ENCODE data around the gene RBM4.

RBM4 gene

DNA sequence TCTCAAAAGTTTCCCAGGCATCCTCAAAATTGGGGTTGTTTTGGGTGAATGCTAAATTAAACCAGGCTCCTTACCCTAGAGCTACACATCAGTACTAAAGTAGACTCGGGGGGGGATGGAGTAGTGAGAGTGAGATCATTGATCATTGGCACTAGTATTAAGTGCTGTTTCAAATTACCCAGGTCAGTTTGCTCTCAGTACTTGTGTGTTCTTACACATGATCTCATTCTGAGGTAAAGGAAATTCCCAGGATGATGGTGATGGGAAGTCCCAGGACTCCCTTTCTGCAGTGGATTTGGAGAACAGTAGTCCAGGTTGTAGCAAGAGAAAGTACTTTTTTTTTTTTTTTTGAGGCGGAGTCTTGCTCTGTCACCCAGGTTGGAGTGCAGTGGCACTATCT, 12.5 kb downstream of the RBM4 start:
- no peak for DNase-seq (ENCODE audit: low read depth in 2 of 2)

DNA sequence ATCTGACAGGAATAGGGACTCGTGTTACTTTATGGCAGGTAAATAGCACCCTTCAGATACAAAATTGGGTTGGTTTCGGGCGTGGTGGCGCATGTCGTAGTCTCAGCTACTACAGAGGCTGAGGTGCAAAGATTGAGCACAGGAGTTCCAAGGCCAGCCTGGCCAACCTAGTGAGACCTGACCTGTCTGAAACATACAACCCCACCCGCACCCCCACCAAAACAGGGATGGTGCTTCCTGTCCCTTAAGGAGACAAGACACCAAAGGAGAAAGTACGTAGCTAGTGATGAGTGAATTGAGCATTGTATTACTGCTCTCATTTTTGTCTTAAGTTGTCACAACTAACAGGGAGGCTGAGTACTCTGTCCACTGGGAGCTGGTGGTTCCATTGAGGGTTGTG, 14.1 kb downstream of the RBM4 start:
- DNase-seq (ENCODE audit: low read depth in 2 of 2) = no peak

DNA sequence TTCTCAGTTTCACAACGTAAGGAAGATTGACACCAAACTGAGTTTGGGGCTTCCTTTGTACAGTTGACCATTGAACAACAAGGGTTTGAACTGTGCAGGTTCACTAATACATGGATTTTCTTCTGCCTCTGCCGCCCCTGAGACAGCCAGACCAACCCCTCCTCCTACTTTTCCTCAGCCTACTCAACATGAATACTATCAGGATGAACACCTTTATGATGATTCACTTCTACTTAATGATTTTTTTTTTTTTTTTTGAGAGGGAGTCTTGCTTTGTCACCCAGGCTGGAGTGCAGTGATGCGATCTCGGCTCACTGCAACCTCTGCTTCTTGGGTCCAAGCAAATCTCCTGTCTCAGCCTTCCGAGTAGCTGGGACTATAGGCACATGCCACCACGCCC, 14.6 kb downstream of the RBM4 start:
- no peak for DNase-seq (ENCODE audit: low read depth in 2 of 2)

DNA sequence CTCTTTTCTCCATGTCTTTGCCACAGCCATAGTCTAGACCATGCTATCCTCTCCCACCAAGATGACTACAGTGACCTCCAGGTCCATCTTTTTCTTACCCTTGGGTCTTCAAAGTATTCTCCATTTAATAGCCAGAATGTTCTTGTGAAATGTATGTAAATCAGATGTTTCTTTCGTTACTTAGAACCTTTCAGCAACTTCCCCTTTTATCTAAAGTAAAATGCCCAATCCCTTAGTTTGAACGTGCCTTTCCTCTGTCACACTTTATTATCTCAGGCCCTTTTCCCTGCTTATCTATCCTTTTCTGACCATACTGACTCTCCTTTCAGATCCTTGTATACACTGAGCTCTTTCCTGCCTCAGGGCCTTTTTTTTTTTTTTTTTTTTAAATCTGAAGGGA, 21.3 kb downstream of the RBM4 start:
- no peak for DNase-seq (ENCODE audit: low read depth in 2 of 2)

DNA sequence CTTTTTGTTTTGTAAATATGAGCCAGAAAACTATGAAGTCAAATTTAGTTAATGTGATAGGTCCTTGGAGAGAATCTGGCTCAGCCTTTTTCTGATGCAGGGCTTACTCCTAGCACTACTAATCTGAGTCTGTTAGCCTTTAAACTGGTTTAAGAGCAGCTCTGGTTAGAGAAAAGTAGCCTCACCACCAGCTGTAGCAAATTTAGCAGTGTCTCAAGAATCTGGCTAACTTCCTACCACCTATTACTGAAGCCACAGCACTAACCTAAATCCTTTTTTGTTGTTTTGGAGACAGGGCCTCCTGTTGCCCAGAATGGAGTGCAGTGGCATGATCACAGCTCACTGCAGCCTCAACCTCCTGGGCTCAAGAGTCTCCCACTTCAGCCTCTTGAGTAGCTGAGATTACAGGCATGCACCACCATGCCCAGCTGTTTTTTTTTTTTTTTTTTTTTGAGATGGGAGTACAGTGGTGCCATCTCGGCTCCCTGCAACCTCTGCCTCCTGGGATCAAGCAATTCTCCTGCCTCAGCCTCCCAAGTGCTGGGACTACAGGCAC, 25.3 kb downstream of the RBM4 start:
- no peak for DNase-seq (ENCODE audit: low read depth in 2 of 2)

DNA sequence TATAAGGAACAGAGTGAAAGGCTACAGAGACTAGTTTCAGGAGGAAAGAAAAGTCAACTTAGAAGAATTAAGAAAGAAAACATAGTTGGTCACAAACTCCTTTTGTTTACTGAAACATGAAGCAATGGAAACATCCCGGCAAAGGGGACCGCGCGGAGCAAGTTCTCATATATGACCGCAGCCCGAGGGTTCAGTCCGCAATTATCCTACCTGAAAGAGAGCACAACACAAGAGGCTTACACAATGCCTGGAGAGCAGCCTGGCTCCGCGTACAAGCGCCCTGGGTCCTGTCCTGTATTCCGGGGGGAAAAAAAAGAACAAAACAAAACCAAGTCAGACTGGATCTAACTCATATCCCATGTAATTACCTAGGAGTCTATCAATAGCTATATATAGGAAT, 26.9 kb downstream of the RBM4 start:
- no peak for DNase-seq (ENCODE audit: low read depth in 2 of 2)

DNA sequence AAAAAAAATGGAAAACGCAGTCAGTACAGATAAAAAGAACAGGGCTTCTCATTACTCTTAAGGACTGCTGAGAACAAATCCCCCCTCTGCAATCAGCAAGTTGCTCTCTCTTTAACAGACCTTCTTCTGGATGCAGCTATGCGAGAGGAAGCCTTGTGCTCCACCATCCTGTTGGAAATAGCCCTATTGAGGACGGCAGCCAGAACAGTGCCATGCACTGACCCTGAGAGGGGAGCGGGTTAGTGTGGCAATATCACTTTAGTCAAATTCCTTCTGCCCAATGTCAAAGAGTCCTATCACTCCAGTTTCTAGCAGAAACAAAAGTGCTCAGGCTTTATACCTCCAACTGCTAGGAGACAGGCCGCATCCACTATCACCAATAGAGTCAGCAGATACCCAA, 32.3 kb downstream of the RBM4 start:
- DNase-seq (ENCODE audit: low read depth in 2 of 2) = no peak

DNA sequence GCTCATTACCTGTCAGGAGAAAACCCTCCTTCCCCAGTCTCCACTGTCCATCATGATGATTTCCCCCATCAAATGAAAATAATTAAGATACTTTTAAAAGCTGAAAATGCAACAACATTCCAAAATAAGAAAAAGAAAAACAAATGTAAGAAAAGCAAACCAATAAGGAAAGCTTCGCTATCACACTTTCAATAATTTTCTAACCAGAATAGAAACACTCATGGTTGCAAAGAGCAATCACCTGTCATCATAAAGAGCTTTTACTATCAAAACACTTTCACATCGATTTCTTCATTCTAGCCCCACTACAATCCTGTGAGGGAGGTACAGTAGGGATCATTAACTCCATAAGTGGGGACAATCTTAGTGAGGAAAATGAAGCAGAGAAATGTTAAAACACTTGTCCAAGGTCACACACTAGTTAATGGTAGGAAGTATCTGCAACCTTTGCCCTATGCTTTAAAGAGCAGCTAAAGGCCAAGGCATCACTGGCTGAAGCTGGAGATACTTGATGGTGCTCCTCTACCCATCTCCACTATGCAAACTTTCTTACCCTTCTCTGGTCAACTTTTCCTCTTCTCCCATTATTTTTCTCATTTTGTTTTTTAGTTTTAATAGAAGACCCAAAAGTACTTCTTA, 36.6 kb downstream of the RBM4 start:
- no peak for DNase-seq (ENCODE audit: low read depth in 2 of 2)

DNA sequence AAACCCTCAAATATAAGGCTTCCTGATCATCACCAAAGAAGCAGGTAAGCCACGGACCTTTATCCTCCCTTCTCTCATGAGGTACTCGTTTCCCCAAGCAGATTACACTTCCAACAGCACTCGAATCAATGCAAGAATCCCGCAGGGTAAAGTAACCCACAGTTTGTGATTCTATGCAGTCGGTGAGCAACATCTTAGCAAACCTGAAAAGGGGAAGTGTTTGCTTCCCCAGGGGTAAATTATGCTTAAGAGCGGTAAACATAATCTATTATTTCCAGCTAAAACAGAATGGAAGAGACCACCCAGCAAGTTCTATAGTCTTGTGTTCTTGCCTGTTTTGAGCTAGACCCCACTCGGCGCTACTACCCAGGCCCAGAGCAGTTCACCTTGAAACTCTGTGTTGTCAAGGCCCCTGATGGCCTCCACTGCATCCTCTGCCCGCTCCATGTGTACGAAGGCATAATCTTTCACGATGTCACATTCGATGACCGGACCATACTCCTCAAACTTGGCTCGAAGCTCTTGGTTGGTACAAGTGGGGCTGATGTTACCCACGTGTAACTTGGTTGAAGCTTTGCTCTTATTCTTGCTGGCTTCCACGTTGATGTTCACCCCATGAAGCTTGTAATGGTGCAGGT, 37.9 kb downstream of the RBM4 start:
- DNase-seq (ENCODE audit: low read depth in 2 of 2) = no peak

DNA sequence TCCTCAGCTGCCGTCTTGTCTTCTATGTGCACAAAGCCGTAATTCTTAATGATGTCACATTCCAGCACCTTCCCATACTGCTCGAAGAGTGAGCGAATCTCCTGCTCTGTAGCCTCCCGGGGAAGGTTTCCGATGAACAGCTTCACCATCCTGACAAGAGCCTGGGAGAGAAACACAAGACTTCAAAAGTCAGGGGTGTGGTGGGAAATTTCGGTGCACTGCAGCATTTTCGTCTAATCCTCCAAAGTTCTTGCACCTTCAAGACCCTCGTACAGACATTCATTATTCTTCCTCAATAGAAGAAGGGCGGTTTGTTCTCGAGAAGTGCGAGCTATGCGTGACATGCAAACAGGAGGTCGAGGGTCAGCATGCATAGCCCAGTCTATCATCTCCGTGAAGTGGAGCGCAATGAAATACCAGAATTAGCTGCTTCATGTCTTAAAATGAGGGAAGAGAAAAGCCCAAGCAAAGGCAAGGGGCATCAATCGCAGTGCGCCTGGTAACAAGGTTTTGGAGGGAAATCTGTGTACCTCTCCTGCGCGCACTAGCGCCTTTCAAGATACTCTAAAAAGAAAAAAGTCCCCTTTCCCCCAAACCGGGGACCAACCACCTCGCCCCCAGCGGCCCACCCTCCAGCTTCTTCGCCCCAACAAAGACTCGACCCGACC, 38.6 kb downstream of the RBM4 start:
- DNase-seq (ENCODE audit: low read depth in 2 of 2) = no peak

DNA sequence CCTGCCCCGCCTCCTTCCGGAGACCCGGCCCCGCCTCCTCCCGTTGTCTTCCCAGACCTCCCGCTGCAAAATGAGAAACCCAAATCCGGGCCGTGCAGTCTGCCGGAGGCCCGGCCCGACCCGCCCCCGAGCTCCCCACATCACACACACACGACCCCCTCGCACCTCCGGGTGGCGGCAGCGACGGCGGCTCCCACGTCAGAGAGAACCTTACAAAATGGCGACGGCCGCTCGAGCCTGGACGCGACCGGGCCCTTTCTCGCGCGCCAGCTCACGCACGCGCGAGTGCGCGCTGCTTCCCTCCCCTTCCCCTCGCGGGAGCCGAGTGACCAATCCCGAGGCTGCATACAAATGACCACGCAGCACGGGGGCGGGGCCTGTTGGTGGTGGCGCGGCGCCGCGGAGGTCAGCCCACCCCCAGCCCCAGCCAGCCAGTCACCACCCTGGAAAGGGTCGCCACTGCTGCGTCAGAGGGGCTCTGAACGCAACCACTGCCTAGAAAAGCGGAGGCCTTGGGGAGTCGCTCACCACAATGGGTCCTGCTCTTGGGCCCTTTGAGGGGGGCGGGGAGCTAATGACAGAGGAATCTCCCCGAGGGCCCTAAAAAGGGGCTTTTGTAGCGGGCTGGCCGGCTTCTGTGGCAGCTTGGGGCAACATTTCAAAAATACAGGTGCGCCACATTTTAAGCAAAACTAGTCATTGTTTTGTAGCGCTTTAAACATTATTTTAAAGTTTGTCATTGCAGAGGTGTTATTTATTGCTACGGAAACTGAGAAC, 39.3 kb downstream of the RBM4 start, which contains the start of gene RBM4B:
TSS of gene RBM4B (minus strand) at position 289 of the 777 bp plus-strand sequence. CDS start 808 bp downstream, outside the sequence.
- peak; percentile 91 to 94 for DNase-seq (ENCODE audit: low read depth in 2 of 2)

DNA sequence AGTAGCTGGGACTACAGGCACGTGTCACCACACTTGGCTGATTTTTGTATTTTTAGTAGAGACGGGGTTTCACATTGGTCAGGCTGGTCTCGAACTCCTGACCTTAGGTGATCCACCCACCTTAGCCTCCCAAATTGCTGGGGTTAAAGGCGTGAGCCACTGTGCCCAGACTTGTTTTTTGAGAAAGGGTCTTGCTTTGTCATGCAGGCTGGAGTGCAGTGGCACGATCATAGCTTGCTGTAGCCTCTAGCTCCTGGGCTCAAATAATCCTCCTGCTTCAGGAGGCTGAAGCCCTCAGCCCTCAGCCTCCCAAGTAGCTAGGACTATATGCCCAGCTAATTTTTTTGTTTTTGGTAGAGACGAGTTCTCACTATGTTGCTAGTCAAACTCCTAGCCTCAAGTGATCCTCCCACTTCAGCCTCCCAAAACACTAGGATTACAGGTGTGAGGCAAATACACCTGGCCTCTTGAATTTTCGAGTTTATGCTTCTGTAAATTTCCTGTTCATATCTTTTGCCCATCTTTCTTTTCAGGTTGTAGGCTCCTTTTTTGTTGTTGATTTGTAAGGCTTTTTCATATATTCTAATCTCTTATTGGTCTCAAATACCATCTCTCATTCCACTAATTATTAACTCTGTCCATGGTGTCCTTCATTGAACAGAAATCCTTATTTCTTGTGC, 42.6 kb downstream of the RBM4 start:
- DNase-seq (ENCODE audit: low read depth in 2 of 2) = no peak

DNA sequence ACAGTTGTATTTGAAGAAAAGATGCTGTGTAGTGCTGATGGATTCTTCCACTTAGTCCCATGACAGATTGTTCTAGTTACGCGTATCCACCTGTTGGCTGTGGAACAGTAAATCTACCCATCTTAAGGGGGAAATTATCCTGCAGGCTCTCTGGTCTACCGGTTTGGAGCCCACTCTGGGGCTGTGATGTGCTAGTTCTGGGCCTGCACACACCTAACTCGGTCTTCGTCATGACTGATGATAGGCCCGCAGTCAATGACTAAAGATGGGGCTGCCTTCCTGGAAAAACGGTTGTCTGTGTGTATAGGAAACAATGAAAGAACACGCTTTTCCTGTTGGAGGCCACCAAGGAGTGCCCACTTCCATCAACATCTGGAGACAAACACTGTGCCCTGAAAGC, 45.4 kb downstream of the RBM4 start:
- DNase-seq (ENCODE audit: low read depth in 2 of 2) = no peak

DNA sequence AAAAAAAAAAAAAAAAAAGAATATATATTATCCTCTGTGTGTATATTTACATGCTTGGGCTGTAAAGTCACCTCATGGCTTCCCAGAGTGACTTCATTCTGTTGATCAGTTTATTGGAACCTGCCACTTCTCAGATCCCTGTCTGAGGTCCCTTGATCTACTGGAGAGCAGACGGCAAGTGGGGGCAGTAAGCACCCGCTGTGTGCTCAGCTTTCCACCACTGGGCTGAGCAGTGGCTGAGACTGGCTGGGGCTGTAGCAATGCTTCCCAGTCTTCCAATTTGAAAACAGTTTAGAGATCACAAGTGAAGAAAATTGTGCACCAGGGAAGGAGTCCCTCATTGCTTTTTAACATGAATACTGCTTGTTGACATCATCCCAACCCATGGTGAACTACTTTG, 46.1 kb downstream of the RBM4 start:
- no peak for DNase-seq (ENCODE audit: low read depth in 2 of 2)

DNA sequence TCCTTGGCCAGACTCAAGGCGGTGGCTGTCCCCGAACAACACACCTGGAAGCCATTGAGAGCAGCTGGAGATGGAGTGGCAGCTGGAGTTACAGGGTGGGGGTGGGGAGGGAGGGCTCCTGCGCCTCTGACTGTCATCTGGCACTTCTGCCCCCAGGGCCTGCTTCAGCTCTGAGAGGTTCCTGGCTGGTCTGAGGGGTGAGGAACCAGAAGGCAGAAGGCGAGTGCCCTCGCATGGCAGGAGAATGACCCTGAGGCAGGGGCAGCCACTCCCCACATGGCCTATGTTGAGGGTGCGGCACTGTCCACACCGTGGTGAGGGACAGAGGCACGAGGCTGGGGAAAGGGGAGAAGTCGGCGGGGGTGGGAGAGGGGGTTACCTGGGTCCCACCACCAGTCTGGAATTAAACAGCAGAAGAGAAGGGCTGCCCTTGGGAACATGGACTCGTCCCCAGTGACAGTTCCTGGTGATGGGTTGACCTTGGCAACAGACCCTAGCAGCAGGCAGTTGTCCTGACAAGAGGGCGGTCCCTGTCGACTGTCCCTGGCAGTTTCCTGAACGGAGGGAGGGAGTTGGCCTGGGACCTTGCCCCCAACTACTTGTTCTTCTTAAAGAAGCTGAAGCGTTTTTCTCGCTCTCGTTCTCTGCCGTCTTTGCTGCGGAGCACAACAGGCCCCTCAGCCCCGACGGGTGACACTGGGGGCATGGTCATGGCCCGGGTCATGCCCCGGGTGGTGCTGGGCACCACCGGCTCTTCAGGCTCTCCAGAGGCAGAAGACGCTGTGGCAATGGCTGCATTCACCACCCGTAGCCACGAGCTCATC, 47.0 kb downstream of the RBM4 start:
- DNase-seq (ENCODE audit: low read depth in 2 of 2) = no peak

DNA sequence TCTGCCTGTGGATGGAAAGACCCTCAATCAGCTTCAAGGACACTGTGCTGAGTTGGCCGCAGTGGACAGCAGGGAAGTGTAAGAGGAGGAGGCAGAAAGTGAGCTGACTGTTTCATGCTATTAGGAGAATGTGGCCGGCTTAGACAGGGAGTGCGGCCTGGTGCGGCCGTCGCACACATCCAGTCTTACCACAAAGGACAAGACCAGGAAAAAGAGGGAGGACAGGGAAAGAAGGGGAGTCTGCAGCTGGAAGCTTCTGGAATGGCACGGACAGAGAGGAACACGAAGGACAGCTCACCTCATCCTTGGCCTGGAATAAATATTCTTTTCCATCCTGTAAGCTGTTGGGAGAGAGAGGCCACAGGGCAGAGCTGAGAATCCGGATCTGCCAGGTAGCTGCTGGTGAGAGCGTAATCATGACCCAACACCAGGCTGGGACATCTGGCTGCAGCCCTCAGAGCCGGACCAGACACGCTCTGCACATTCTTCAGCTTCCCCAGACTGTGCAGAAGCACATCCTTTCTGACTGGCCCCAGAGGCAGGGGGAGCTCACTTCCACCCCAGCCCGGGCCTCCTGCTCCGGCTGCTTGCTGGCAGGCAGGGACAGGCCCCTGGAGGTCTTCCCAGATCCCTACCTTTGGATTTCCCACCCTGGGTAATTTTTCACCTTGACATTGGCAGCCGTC, 47.7 kb downstream of the RBM4 start:
- DNase-seq (ENCODE audit: low read depth in 2 of 2) = no peak

DNA sequence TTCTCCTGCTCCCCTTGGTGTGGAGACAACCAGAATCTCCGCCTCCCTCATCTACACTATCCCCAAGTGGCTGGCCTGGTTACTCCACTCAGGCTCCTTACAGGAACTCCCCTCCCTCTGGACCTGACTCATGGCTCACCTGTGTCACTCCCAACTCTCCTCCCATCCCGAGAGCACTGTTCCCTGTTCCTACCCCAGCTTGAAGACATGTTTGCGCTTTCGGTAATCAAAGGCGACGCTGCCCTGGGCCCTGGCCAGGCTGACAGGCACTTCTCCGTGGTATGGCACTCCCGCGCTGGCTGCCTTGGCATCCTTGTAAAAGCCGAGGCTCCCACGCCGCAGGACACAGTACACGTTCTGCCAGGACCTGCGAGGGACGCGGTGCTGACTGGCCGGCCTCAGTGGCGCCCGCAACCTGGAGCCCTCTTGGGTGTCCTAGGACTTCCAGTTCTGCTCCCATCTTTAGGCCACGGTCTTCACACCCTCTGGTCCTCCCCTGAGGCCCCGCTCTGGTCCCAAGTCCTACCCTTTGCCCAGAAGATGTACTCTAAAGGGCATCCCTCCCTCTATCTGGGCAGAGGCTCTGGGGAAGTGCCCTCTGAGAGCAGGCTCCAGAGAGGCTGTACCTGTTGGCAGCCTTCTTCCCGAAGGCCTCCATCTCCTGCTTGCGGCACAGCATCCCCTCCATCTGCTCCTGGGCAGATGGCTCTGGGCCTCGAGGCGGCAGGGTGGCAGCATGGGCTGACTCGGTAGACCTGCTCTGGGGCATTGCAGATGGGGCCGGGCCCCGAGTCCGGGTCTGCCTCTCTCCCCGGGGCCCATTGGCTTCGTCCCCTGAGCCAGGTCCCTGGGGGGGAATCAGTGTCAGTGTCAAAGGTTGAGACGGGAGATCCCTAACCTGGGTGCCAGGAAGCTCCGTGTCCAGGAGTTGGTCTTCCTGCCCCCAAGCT, 48.6 kb downstream of the RBM4 start:
- no peak for DNase-seq (ENCODE audit: low read depth in 2 of 2)

DNA sequence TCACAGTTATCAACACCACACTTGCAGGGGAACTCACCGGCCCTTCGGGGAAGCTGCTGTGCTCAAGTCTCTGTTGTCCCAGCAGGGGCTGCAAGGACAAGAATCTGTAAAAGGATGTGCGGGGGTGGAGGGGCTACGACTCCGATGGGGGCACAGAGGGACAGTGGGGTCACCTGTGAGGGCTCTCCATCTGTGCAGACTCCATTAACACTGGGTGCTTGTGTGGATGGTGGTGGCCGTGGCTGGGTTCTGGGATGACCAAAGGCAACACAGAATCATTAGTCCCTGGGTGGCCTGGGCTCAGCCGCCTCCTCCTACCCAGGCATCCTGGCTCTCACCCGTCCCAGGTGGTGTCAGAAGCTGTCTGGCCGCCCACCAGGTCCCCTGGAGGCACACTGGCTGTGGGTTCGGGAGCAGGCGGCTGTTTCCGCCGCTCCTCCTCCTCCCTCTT, 49.4 kb downstream of the RBM4 start:
- no peak for DNase-seq (ENCODE audit: low read depth in 2 of 2)
